H1 (cell line): ENCODE data around the gene BTBD9. TPM values are rescaled to one million over a fixed set of nuclear protein-coding genes. Genes with fewer than 3 reads are reported as not detected.

Experiments
- CTCF ChIA-PET: fragments of 300-600 bp; sonication (Branson Sonifier 250); formaldehyde crosslinking; loops from one replicate; lab custom pipeline; 2021; ENCODE audit not compliant: partially characterized antibody; lab: Charles Lee
- POLR2A ChIA-PET: fragments of 300-600 bp; sonication (Branson Sonifier 250); formaldehyde crosslinking; loops from one replicate; lab custom pipeline; 2021; ENCODE audit warnings: inconsistent platforms; ENCODE audit not compliant: partially characterized antibody; lab: Charles Lee
- DNase-seq, 2 experiments: peaks; one replicate each; pipeline versions ENCODE4 v3.0.0 to v3.0.0-alpha.2; 2010 to 2022; ENCODE audit warnings: low spot score in 2 of 2, low read depth in 1 of 2, mixed read lengths in 1 of 2
- FAIRE-seq: peaks from 2 replicates; lab custom pipeline; 2011; peaks lifted over from hg19 to GRCh38; lab: Jason Lieb, UNC
- H2AFZ ChIP-seq: 2 replicates; pipeline ENCODE4 v1.8.1; 2012; ENCODE audit warnings: low read length, inconsistent platforms
- H2AK5ac ChIP-seq: 2 replicates; pipeline ENCODE4 v1.6.1; 2013; ENCODE audit warnings: low read depth, low read length
- H2BK120ac ChIP-seq: replicated peaks from 2 replicates; pipeline ENCODE3; 2013; ENCODE audit warnings: low read depth, low read length, inconsistent platforms
- H2BK12ac ChIP-seq: 2 replicates; pipeline ENCODE4 v1.6.1; 2013; ENCODE audit warnings: low read depth, low read length
- H2BK15ac ChIP-seq: 2 replicates; pipeline ENCODE4 v1.6.1; 2013; ENCODE audit warnings: low read length
- H2BK20ac ChIP-seq: 2 replicates; pipeline ENCODE4 v1.6.1; 2013; ENCODE audit warnings: low read length
- H2BK5ac ChIP-seq: 2 replicates; pipeline ENCODE4 v1.6.1; 2013; ENCODE audit warnings: low read depth, low read length
- H3K14ac ChIP-seq: 2 replicates; pipeline ENCODE4 v1.6.1; 2013; ENCODE audit warnings: inconsistent platforms; ENCODE audit not compliant: insufficient read length
- H3K18ac ChIP-seq: 2 replicates; pipeline ENCODE4 v1.6.1; 2013; ENCODE audit warnings: low read length; ENCODE audit errors: extremely low read depth
- H3K23ac ChIP-seq: 2 replicates; pipeline ENCODE4 v1.6.1; 2013; ENCODE audit warnings: inconsistent platforms; ENCODE audit not compliant: insufficient read length
- H3K23me2 ChIP-seq: 2 replicates; pipeline ENCODE4 v1.6.1; 2013; ENCODE audit warnings: low read depth, low read length
- H3K27ac ChIP-seq: 2 replicates; pipeline ENCODE4 v1.6.1; 2011; ENCODE audit warnings: low read depth, low read length, inconsistent platforms
- H3K27me3 ChIP-seq, 4 experiments: replicated peaks in 1 of 4; 1 replicate in 1 of 4; 2 replicates in 3 of 4; pipeline versions ENCODE4 v1.6.1 to v1.8.1; 2011 to 2013; ENCODE audit warnings: low read length in 3 of 4, mild to moderate bottlenecking in 3 of 4, inconsistent platforms in 2 of 4, mixed read lengths in 2 of 4, moderate library complexity in 1 of 4; ENCODE audit not compliant: control insufficient read depth in 3 of 4, insufficient read depth in 3 of 4; ENCODE audit errors: extremely low read depth in 1 of 4
- H3K36me3 ChIP-seq, 4 experiments: 2 replicates each; pipeline versions ENCODE4 v1.6.1 to v1.8.1; 2011 to 2013; ENCODE audit warnings: mild to moderate bottlenecking in 4 of 4, low read length in 3 of 4, moderate library complexity in 2 of 4, control low read depth in 1 of 4, inconsistent platforms in 1 of 4; ENCODE audit not compliant: insufficient read depth in 4 of 4, control insufficient read depth in 2 of 4
- H3K4ac ChIP-seq: replicated peaks from 2 replicates; pipeline ENCODE3; 2013; ENCODE audit warnings: low read length, low read depth, mixed read lengths, inconsistent platforms; ENCODE audit not compliant: insufficient read length
- H3K4me1 ChIP-seq, 4 experiments: replicated peaks in 1 of 4; 1 replicate in 1 of 4; 2 replicates in 3 of 4; pipeline versions ENCODE4 v1.6.1 to v1.8.1; 2011 to 2013; ENCODE audit warnings: low read length in 3 of 4, inconsistent platforms in 2 of 4, mixed read lengths in 1 of 4; ENCODE audit not compliant: insufficient read depth in 4 of 4, control insufficient read depth in 3 of 4
- H3K4me2 ChIP-seq, 2 experiments: 2 replicates each; pipeline versions ENCODE4 v1.6.1 to v1.8.1; 2011 to 2013; ENCODE audit warnings: low read depth in 2 of 2, low read length in 2 of 2, control low read depth in 1 of 2, inconsistent platforms in 1 of 2, mild to moderate bottlenecking in 1 of 2; ENCODE audit not compliant: insufficient read depth in 1 of 2
- H3K4me3 ChIP-seq, 4 experiments: fragments of 200-600, 300-600 bp in 1 of 4; sonication (generic), shearing (Covaris generic), sonication (Bioruptor Twin) in 1 of 4; 2 replicates each; pipeline versions ENCODE4 v1.5.1 to v1.8.1; 2011 to 2016; ENCODE audit warnings: low read length in 4 of 4, low read depth in 3 of 4, control low read depth in 2 of 4, inconsistent platforms in 2 of 4, mild to moderate bottlenecking in 2 of 4, mixed read lengths in 1 of 4, moderate library complexity in 1 of 4; ENCODE audit not compliant: insufficient read depth in 2 of 4; ENCODE audit errors: extremely low read depth in 1 of 4
- H3K56ac ChIP-seq: replicated peaks from 2 replicates; pipeline ENCODE3; 2013; ENCODE audit warnings: low read depth, mild to moderate bottlenecking, mixed read lengths, low read length, inconsistent platforms; ENCODE audit not compliant: insufficient read length
- H3K79me1 ChIP-seq: 2 replicates; pipeline ENCODE4 v1.6.1; 2013; ENCODE audit warnings: low read depth, low read length, control low read depth
- H3K79me2 ChIP-seq, 2 experiments: 2 replicates each; pipeline versions ENCODE4 v1.6.1 to v1.8.1; 2012 to 2013; ENCODE audit warnings: low read length in 2 of 2, mild to moderate bottlenecking in 2 of 2, inconsistent platforms in 1 of 2; ENCODE audit not compliant: insufficient read depth in 2 of 2, control insufficient read depth in 1 of 2
- H3K9ac ChIP-seq, 4 experiments: replicated peaks in 1 of 4; 1 replicate in 1 of 4; 2 replicates in 3 of 4; pipeline versions ENCODE4 v1.6.1 to v1.8.1; 2011 to 2013; ENCODE audit warnings: low read depth in 3 of 4, low read length in 3 of 4, control low read depth in 2 of 4, mild to moderate bottlenecking in 2 of 4, moderate library complexity in 2 of 4, inconsistent platforms in 1 of 4; ENCODE audit errors: extremely low read depth in 1 of 4
- H3K9me3 ChIP-seq, 2 experiments: 2 replicates each; pipeline versions ENCODE4 v1.6.1 to v1.8.1; 2012 to 2013; ENCODE audit warnings: mild to moderate bottlenecking in 2 of 2, moderate library complexity in 2 of 2, control low read depth in 1 of 2, inconsistent platforms in 1 of 2, low read depth in 1 of 2, low read length in 1 of 2, mixed read lengths in 1 of 2; ENCODE audit not compliant: insufficient read depth in 2 of 2
- H4K20me1 ChIP-seq, 2 experiments: replicated peaks in 1 of 2; 2 replicates each; pipeline versions ENCODE3 to v1.8.1; 2011 to 2013; ENCODE audit warnings: inconsistent platforms in 2 of 2, low read length in 2 of 2, mild to moderate bottlenecking in 1 of 2; ENCODE audit not compliant: insufficient read depth in 2 of 2, control insufficient read depth in 1 of 2
- H4K5ac ChIP-seq: 2 replicates; pipeline ENCODE4 v1.6.1; 2013; ENCODE audit warnings: low read length, low read depth, mixed read lengths, inconsistent platforms; ENCODE audit not compliant: insufficient read length
- H4K8ac ChIP-seq: 2 replicates; pipeline ENCODE4 v1.8.0; 2013; ENCODE audit warnings: mild to moderate bottlenecking, moderate library complexity, low read length, inconsistent platforms; ENCODE audit not compliant: insufficient read depth; ENCODE audit errors: extremely low read depth
- H4K91ac ChIP-seq: replicated peaks from 2 replicates; pipeline ENCODE3; 2013; ENCODE audit warnings: low read length, mixed read lengths, inconsistent platforms; ENCODE audit not compliant: insufficient read length
- BCL11A ChIP-seq, 2 experiments: IDR thresholded peaks; one replicate each; pipeline ENCODE4 v1.6.1; 2011; ENCODE audit warnings: low read depth in 2 of 2, low read length in 2 of 2, mild to moderate bottlenecking in 2 of 2
- CBX5 ChIP-seq: fragments of 300-800, 300-1000 bp; sonication (generic); IDR thresholded peaks from 2 replicates; pipeline ENCODE4 v1.7.1; 2016; ENCODE audit warnings: antibody characterized with exemption, low read length, low read depth
- NANOG ChIP-seq: IDR thresholded peaks from 2 replicates; pipeline ENCODE4 v1.6.1; 2011; ENCODE audit warnings: low read length, low read depth, mild to moderate bottlenecking, inconsistent platforms; ENCODE audit not compliant: insufficient read depth, poor library complexity, severe bottlenecking
- RNF2 ChIP-seq: fragments of 200-900, 300-1000 bp; sonication (generic); IDR thresholded peaks from 2 replicates; pipeline ENCODE4 v1.7.1; 2016; ENCODE audit warnings: borderline replicate concordance, low read depth, mild to moderate bottlenecking, antibody characterized with exemption, low read length; ENCODE audit not compliant: poor library complexity, severe bottlenecking; ENCODE audit errors: missing control alignments
- SIN3A ChIP-seq, 2 experiments: IDR thresholded peaks in 1 of 2; conservative IDR thresholded peaks in 1 of 2; 2 replicates each; pipeline ENCODE4 v1.6.1; 2011 to 2012; ENCODE audit warnings: low read length in 2 of 2, improper control_type of control experiment in 1 of 2, low read depth in 1 of 2, mild to moderate bottlenecking in 1 of 2
- SP2 ChIP-seq: IDR thresholded peaks from 2 replicates; pipeline ENCODE4 v1.6.1; 2012; ENCODE audit warnings: mild to moderate bottlenecking, low read length, inconsistent platforms
- SP4 ChIP-seq: IDR thresholded peaks from 2 replicates; pipeline ENCODE4 v1.6.1; 2012; ENCODE audit warnings: low read length, inconsistent platforms
- TAF7 ChIP-seq: optimal IDR thresholded peaks from 2 replicates; pipeline ENCODE3; 2011; ENCODE audit warnings: low read depth, mild to moderate bottlenecking, inconsistent platforms, low read length, moderate library complexity, borderline replicate concordance
- ZNF274 ChIP-seq: IDR thresholded peaks from 2 replicates; pipeline ENCODE4 v1.7.0; 2012; ENCODE audit warnings: low read length, borderline replicate concordance; ENCODE audit errors: extremely low read depth
- WGBS, 2 experiments: shearing (Covaris generic) in 1 of 2; methylation state at CpG; one replicate each; pipeline versions ENCODE4 v1.1.6 to v1.1.7; 2013 to 2015; ENCODE audit warnings: low lambda C conversion rate in 2 of 2, mixed read lengths in 2 of 2, inconsistent platforms in 1 of 2, low coverage in 1 of 2, missing lambda C conversion rate in 1 of 2; ENCODE audit not compliant: insufficient replicate concordance in 2 of 2, insufficient coverage in 1 of 2, insufficient read length in 1 of 2; ENCODE audit errors: extremely low coverage in 1 of 2, missing lambda C conversion rate in 1 of 2; 5-methylcytosine and 5-hydroxymethylcytosine counted together
- polyA plus RNA-seq, 7 experiments: library from polyadenylated mRNA; depleted of rRNA in 3 of 7; stranded (reverse) in 5 of 7; unstranded in 2 of 7; fragments of >200 nt in 5 of 7; fragments of 200-250 nt in 2 of 7; gene quantifications; 1 replicate in 5 of 7; 2 replicates in 1 of 7; 4 replicates in 1 of 7; pipeline versions ENCODE4 v1.2.1 to v1.2.3, GENCODE V29; 2011 to 2013; ENCODE audit warnings: missing spikeins in 2 of 7, mixed read lengths in 2 of 7
- total RNA-seq: library from RNA; stranded (reverse); fragmentation: NEBNext Ultra II Directional; extraction: Animal tissue kit (Norgen Biotek cat#: 25700); gene quantifications from 2 replicates; pipeline ENCODE4 v1.2.1, GENCODE V29; 2021
- TF ChIP-seq, protein P1 (sequence below), 3 experiments: IDR thresholded peaks; 1 replicate in 2 of 3; 2 replicates in 1 of 3; pipeline versions ENCODE4 v1.5.1 to v1.6.1; 2011; ENCODE audit warnings: low read length in 3 of 3, mild to moderate bottlenecking in 3 of 3, inconsistent platforms in 2 of 3, low read depth in 1 of 3, moderate library complexity in 1 of 3; ENCODE audit not compliant: insufficient read depth in 1 of 3; ENCODE audit errors: control extremely low read depth in 1 of 3

The BTBD9 gene
- total and polyA plus RNA-seq, 2 of the 8 experiments (the other 6 are each of a cell fraction or from before 2014, with no cell fraction given), result 0.92 to 4.1 TPM

DNA sequence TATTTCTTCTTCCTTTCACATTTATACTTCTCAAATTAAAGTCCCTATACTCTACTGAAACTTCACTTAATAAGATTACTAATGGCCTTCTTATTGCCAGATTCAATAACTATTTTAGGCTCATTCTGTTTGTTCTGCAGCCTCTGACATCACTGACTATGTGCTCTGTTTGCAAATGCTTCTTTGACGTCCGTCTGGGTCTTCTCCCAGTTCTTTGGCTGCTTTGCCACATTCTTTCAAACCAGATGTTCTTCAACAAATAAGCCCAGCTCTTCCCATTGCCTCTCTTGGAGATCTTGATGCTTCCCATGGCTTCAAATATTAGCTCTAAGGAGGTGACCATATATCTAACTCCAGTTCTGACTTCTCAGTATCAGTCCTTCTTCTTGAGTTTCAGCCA, 117.4 kb downstream of the BTBD9 start:
- FAIRE-seq, result no peak
- H2BK120ac ChIP-seq, result no peak overlapping the region
- H3K79me1 ChIP-seq, result no peaks in the 10 kb centered on the region
- CTCF ChIA-PET, result interaction anchor here (0.7 to 1.5 kb wide), 2 partner anchors 10 to 820 kb away, joined by 3 read pairs; no protein-coding TSS in a partner anchor
- no peak overlapping the region for H4K91ac ChIP-seq
- DNase-seq, result no peak
- no peak overlapping the region for H3K9ac ChIP-seq
- H2BK5ac ChIP-seq, result no peak overlapping the region
- no peaks in the 10 kb centered on the region; a peak in 1 of 7 replicates for H3K27me3 ChIP-seq
- no peak overlapping the region for H3K56ac ChIP-seq
- no peaks in the 10 kb centered on the region for H3K36me3 ChIP-seq
- H3K14ac ChIP-seq, result no peak overlapping the region
- no peaks in the 10 kb centered on the region for H4K20me1 ChIP-seq
- H2BK15ac ChIP-seq, result no peak overlapping the region
- 79% methylated on average over 2 of the region's 2 CpGs; no CpG with 5 or more reads in 1 of the 2 experiments for WGBS, 2 experiments
- H3K27ac ChIP-seq, result no peak overlapping the region
- no peaks in the 10 kb centered on the region for H3K79me2 ChIP-seq
- no peak overlapping the region for H4K5ac ChIP-seq
- H3K4me1 ChIP-seq, result peaks cover 0 to 5% (median 0%) of the 10 kb centered on the region in 4 experiments; a peak in 1 of 7 replicates
- no peak overlapping the region for H3K4me2 ChIP-seq
- no peak overlapping the region for H2BK20ac ChIP-seq
- H3K23ac ChIP-seq, result no peak overlapping the region
- no peak overlapping the region for H3K4me3 ChIP-seq
- H2AFZ ChIP-seq, result no peak overlapping the region
- H3K23me2 ChIP-seq, result no peaks in the 10 kb centered on the region
- no peak overlapping the region for H3K18ac ChIP-seq
- H4K8ac ChIP-seq, result no peak overlapping the region
- H2BK12ac ChIP-seq, result no peak overlapping the region
- no peak overlapping the region for H3K4ac ChIP-seq
- POLR2A ChIA-PET, result no interaction called here
- H3K9me3 ChIP-seq, result peaks cover 10 to 11% of the 10 kb centered on the region in 2 experiments
- H2AK5ac ChIP-seq, result no peak overlapping the region
- TF ChIP-seq RNF2 (no peak), CBX5 (no peak), SP2 (no peak), BCL11A (IDR thresholded peaks at IDR 0.05; ENCODE audit: low read depth in 2 of 2, low read length in 2 of 2) (no peak), SIN3A (conservative IDR thresholded peaks at IDR 0.05 in 1 of 2, IDR thresholded peaks at IDR 0.05 in 1 of 2; ENCODE audit: low read depth in 1 of 2, low read length in 2 of 2) (no peak), TAF7 (no peak), NANOG (no peak), ZNF274 (no peak), SP4 (no peak)
- TF ChIP-seq, protein P1, sequence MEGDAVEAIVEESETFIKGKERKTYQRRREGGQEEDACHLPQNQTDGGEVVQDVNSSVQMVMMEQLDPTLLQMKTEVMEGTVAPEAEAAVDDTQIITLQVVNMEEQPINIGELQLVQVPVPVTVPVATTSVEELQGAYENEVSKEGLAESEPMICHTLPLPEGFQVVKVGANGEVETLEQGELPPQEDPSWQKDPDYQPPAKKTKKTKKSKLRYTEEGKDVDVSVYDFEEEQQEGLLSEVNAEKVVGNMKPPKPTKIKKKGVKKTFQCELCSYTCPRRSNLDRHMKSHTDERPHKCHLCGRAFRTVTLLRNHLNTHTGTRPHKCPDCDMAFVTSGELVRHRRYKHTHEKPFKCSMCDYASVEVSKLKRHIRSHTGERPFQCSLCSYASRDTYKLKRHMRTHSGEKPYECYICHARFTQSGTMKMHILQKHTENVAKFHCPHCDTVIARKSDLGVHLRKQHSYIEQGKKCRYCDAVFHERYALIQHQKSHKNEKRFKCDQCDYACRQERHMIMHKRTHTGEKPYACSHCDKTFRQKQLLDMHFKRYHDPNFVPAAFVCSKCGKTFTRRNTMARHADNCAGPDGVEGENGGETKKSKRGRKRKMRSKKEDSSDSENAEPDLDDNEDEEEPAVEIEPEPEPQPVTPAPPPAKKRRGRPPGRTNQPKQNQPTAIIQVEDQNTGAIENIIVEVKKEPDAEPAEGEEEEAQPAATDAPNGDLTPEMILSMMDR (IDR thresholded peaks at IDR 0.05; ENCODE audit: control extremely low read depth in 1 of 3, insufficient read depth in 1 of 3, low read depth in 1 of 3, low read length in 3 of 3), result no peak
